HG02678 (cell line): Measurements from ENCODE around the gene PALD1.

Source experiments
- ATAC-seq: cut with Tn5 transposase; IDR thresholded peaks from one replicate; pipeline ENCODE4 v1.9.1; 2021; ENCODE audit warnings: mild to moderate bottlenecking, moderate library complexity; ENCODE audit not compliant: unreplicated experiment

PALD1 gene

GRCh38 chr10:70551971-70552422 is 73.4 kb downstream of the PALD1 start:
- ATAC-seq: no peak

GRCh38 chr10:70552586-70552985 is 74.0 kb downstream of the PALD1 start:
- no peak for ATAC-seq

GRCh38 chr10:70555371-70555770 is 76.8 kb downstream of the PALD1 start:
- no peak for ATAC-seq

GRCh38 chr10:70557086-70557845 is 78.7 kb downstream of the PALD1 start:
- ATAC-seq: no peak

GRCh38 chr10:70557876-70558275 is 79.3 kb downstream of the PALD1 start:
- no peak for ATAC-seq

GRCh38 chr10:70558295-70558694 is 79.7 kb downstream of the PALD1 start:
- no peak for ATAC-seq

GRCh38 chr10:70558871-70559810 is 80.6 kb downstream of the PALD1 start:
- peak; percentile 81 for ATAC-seq

- ATAC-seq: no peak
Observed at GRCh38 chr10:70559861-70560260, 81.3 kb downstream of the PALD1 start.

GRCh38 chr10:70560511-70560941 is 82.0 kb downstream of the PALD1 start:
- no peak for ATAC-seq

- no peak for ATAC-seq
Observed at GRCh38 chr10:70561070-70561469, 82.5 kb downstream of the PALD1 start.

- no peak for ATAC-seq
Observed at GRCh38 chr10:70561558-70561957, 83.0 kb downstream of the PALD1 start.

GRCh38 chr10:70562036-70562755 is 83.6 kb downstream of the PALD1 start:
- ATAC-seq: no peak

GRCh38 chr10:70563230-70563629 is 84.7 kb downstream of the PALD1 start:
- no peak for ATAC-seq

GRCh38 chr10:70564113-70564725 is 85.7 kb downstream of the PALD1 start:
- ATAC-seq: no peak

GRCh38 chr10:70564901-70565351 is 86.4 kb downstream of the PALD1 start:
- ATAC-seq: no peak

- ATAC-seq: no peak
Observed at GRCh38 chr10:70565556-70566514, 87.3 kb downstream of the PALD1 start.

GRCh38 chr10:70566515-70567290 is 88.1 kb downstream of the PALD1 start:
- ATAC-seq: no peak

- ATAC-seq: no peak
Observed at GRCh38 chr10:70567603-70568002, 89.0 kb downstream of the PALD1 start.

GRCh38 chr10:70568113-70568512 is 89.5 kb downstream of the PALD1 start:
- ATAC-seq: no peak
